ENCODE results near the gene COL5A3.
A peak's percentile ranks its signal among the peaks of the same experiment; 100 is the strongest.

Gene COL5A3

GRCh38 chr19:10010939-10011338 is 635 bp upstream of the COL5A3 start:
- no peak for DNase-seq (ENCODE audit: low spot score)

GRCh38 chr19:10009714-10010224 is 535 bp downstream of the COL5A3 start:
- DNase-seq (ENCODE audit: low spot score): peak; percentile 54

GRCh38 chr19:10008184-10008765 is 2.0 kb downstream of the COL5A3 start:
- no peak for DNase-seq (ENCODE audit: low spot score)

GRCh38 chr19:10007371-10008183 is 2.7 kb downstream of the COL5A3 start:
- no peak for DNase-seq (ENCODE audit: low spot score)

GRCh38 chr19:10006752-10007323 is 3.5 kb downstream of the COL5A3 start:
- no peak for DNase-seq (ENCODE audit: low spot score)

GRCh38 chr19:10006335-10006708 is 4.0 kb downstream of the COL5A3 start:
- no peak for DNase-seq (ENCODE audit: low spot score)

- no peak for DNase-seq (ENCODE audit: low spot score)
These were observed 4.5 kb downstream of the COL5A3 start for GRCh38 chr19:10005632-10006334.

GRCh38 chr19:10004617-10005016 is 5.7 kb downstream of the COL5A3 start:
- no peak for DNase-seq (ENCODE audit: low spot score)

- peak; percentile 9 for DNase-seq (ENCODE audit: low spot score)
These were observed 7.0 kb downstream of the COL5A3 start for GRCh38 chr19:10003271-10003670.

GRCh38 chr19:10001899-10002298 is 8.4 kb downstream of the COL5A3 start:
- peak; percentile 65 for DNase-seq (ENCODE audit: low spot score)

- peak; percentile 61 for DNase-seq (ENCODE audit: low spot score)
These were observed 10.0 kb downstream of the COL5A3 start for GRCh38 chr19:10000171-10000826.

- DNase-seq (ENCODE audit: low spot score): no peak
These were observed 13.8 kb downstream of the COL5A3 start for GRCh38 chr19:9996541-9996940.

GRCh38 chr19:9995999-9996398 is 14.3 kb downstream of the COL5A3 start:
- DNase-seq (ENCODE audit: low spot score): no peak

- DNase-seq (ENCODE audit: low spot score): no peak
These were observed 15.2 kb downstream of the COL5A3 start for GRCh38 chr19:9995084-9995483.

GRCh38 chr19:9991425-9992191 is 18.7 kb downstream of the COL5A3 start:
- no peak for DNase-seq (ENCODE audit: low spot score)

- DNase-seq (ENCODE audit: low spot score): no peak
These were observed 20.8 kb downstream of the COL5A3 start for GRCh38 chr19:9989504-9989903.

- no peak for DNase-seq (ENCODE audit: low spot score)
These were observed 23.5 kb downstream of the COL5A3 start for GRCh38 chr19:9986787-9987281.

- no peak for DNase-seq (ENCODE audit: low spot score)
These were observed 28.7 kb downstream of the COL5A3 start for GRCh38 chr19:9981406-9982260.

GRCh38 chr19:9972103-9972502 is 38.2 kb downstream of the COL5A3 start:
- no peak for DNase-seq (ENCODE audit: low spot score)

Measured in SW480 (cell line).